Lung (tissue), 12 donors: Measurements from ENCODE around the gene NMB. TPM values are rescaled to one million over a fixed set of nuclear protein-coding genes. Genes with fewer than 3 reads are reported as not detected.
"Not testable (repeated sequence)": the region's sequence is repeated elsewhere in the genome, so short reads cannot be mapped to it uniquely, and the experiment has no call there.

Experiments
- ATAC-seq: fragments of 200-7000 bp; cut with Tn5 transposase; one replicate; pipeline ENCODE4 v1.9.1; 2020; ENCODE audit warnings: moderate number of reproducible peaks; ENCODE audit not compliant: insufficient read depth, low FRiP score
- DNase-seq, 3 donors: peaks; one replicate each; pipeline ENCODE4 v3.0.0-alpha.2; 2013 to 2017
- H3K27ac ChIP-seq, 2 donors: one replicate each; pipeline ENCODE4 v1.5.1; 2013; ENCODE audit warnings: mild to moderate bottlenecking in 2 of 2, moderate library complexity in 2 of 2, control low read depth in 1 of 2, inconsistent platforms in 1 of 2, low read depth in 1 of 2, low read length in 1 of 2
- H3K27me3 ChIP-seq, 3 donors: one replicate each; pipeline ENCODE4 v1.5.1; 2013; ENCODE audit warnings: low read length in 2 of 3; ENCODE audit not compliant: control insufficient read depth in 3 of 3, insufficient read depth in 3 of 3
- H3K36me3 ChIP-seq, 4 donors: one replicate each; pipeline ENCODE4 v1.5.1; 2013; ENCODE audit warnings: low read length in 4 of 4, mild to moderate bottlenecking in 1 of 4, moderate library complexity in 1 of 4; ENCODE audit not compliant: control insufficient read depth in 4 of 4, insufficient read depth in 4 of 4
- H3K4me1 ChIP-seq, 5 donors: one replicate each; pipeline ENCODE4 v1.5.1; 2013; ENCODE audit warnings: low read length in 5 of 5, mild to moderate bottlenecking in 2 of 5, moderate library complexity in 1 of 5; ENCODE audit not compliant: control insufficient read depth in 5 of 5, insufficient read depth in 5 of 5
- H3K4me3 ChIP-seq: one replicate; pipeline ENCODE4 v1.5.1; 2013; ENCODE audit warnings: mild to moderate bottlenecking, control low read depth, moderate library complexity
- H3K9ac ChIP-seq, 2 donors: one replicate each; pipeline ENCODE4 v1.5.1; 2013; ENCODE audit warnings: low read length in 2 of 2, control low read depth in 1 of 2; ENCODE audit not compliant: insufficient read depth in 1 of 2
- H3K9me3 ChIP-seq, 4 donors: one replicate each; pipeline ENCODE4 v1.5.1; 2013; ENCODE audit warnings: low read length in 3 of 4, mild to moderate bottlenecking in 1 of 4, moderate library complexity in 1 of 4; ENCODE audit not compliant: control insufficient read depth in 4 of 4, insufficient read depth in 3 of 4
- WGBS, 2 donors: extraction: QIAGEN DNeasy Blood & Tissue Kit; methylation state at CpG; one replicate each; pipeline ENCODE4 v1.1.7; 2013; 5-methylcytosine and 5-hydroxymethylcytosine counted together
- polyA plus RNA-seq, 2 donors: library from polyadenylated mRNA; stranded (reverse); fragments of 200-250 nt; gene quantifications; one replicate each; pipeline ENCODE4 v1.2.1, GENCODE V29; 2013
- total RNA-seq, 2 donors: library from RNA; depleted of rRNA in 1 of 2; stranded (reverse); fragments of >200 nt in 1 of 2; gene quantifications; one replicate each; pipeline ENCODE4 v1.2.1, GENCODE V29; 2014 to 2021
- TF ChIP-seq, protein P1 (sequence below): IDR thresholded peaks from 2 replicates; pipeline ENCODE4 v1.5.1; 2012; ENCODE audit warnings: mild to moderate bottlenecking; ENCODE audit errors: control extremely low read depth, extremely low read depth
- donor health status: control.
- donor health status: control.
- donor health status: Bipolar disorder and iron deficiency.
- donor health status: healthy.
- donor health status: DM: yes; HTN: yes; CAD: no.

NMB gene
- total and polyA plus RNA-seq, 4 donors, result 2.6 to 9.3 (median 5.6) TPM

DNA sequence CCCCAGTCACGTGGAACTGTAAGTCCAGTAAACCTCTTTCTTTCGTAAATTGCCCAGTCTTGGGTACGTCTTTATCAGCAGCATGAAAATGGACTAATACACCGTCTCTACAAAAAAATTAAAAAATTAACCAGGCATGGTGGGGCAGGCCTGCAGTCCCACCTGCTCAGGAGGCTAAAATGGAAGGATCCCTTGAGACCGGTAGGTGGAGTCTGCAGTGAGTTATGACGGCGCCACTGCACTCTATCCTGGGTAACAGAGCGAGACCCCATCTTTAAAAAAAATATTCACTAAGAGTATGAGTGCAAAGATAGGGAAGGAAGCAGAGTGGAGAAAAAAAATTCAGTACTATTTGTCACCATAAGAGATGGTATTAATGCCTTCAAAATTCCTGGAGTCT lies 32.3 kb upstream of the NMB start:
- H3K9me3 ChIP-seq, result no peaks in the 10 kb centered on the region
- DNase-seq, result no peak
- H3K9ac ChIP-seq, result no peak overlapping the region
- TF ChIP-seq, protein P1, sequence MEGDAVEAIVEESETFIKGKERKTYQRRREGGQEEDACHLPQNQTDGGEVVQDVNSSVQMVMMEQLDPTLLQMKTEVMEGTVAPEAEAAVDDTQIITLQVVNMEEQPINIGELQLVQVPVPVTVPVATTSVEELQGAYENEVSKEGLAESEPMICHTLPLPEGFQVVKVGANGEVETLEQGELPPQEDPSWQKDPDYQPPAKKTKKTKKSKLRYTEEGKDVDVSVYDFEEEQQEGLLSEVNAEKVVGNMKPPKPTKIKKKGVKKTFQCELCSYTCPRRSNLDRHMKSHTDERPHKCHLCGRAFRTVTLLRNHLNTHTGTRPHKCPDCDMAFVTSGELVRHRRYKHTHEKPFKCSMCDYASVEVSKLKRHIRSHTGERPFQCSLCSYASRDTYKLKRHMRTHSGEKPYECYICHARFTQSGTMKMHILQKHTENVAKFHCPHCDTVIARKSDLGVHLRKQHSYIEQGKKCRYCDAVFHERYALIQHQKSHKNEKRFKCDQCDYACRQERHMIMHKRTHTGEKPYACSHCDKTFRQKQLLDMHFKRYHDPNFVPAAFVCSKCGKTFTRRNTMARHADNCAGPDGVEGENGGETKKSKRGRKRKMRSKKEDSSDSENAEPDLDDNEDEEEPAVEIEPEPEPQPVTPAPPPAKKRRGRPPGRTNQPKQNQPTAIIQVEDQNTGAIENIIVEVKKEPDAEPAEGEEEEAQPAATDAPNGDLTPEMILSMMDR, result no peak
- H3K4me3 ChIP-seq, result no peak overlapping the region
- peaks cover 9 to 17% (median 11%) of the 10 kb centered on the region in 4 donors for H3K36me3 ChIP-seq
- no peaks in the 10 kb centered on the region for H3K27me3 ChIP-seq
- H3K4me1 ChIP-seq, result peaks cover 0 to 2% (median 0%) of the 10 kb centered on the region in 5 donors
- ATAC-seq, result no peak
- H3K27ac ChIP-seq, result no peak overlapping the region
- WGBS, 2 donors, result 96 to 98% methylated on average over 8 of the region's 8 CpGs

DNA sequence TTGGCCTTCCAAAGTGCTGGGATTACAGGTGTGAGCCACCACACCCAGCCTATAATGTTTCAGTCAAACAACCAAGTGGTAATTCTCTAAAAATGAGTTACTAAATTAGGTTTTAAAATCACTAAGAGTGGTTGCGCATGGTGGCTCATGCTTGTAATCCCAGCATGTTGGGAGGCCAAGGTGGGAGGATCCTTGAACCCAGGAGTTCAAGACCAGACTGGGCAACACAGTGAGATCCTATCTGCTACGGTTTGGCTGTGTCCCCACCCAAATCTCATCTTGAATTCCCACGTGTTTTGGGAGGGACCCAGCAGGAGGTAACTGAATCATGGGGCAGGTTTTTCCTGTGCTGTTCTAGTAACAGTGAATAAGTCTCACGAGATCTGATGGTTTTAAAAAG lies 31.9 kb upstream of the NMB start:
- Histone ChIP-seq H3K36me3 (peaks cover 9 to 18% (median 11%) of the 10 kb centered on the region in 4 donors), H3K4me3 (no peak overlapping the region), H3K27me3 (no peaks in the 10 kb centered on the region), H3K27ac (no peak overlapping the region), H3K4me1 (peaks cover 0 to 3% (median 0%) of the 10 kb centered on the region in 5 donors), H3K9ac (no peak overlapping the region), H3K9me3 (no peaks in the 10 kb centered on the region)
- TF ChIP-seq, protein P1, result no peak
- DNase-seq (no peak), ATAC-seq (no peak)
- WGBS, 2 donors, result 96 to 98% methylated on average over 4 of the region's 4 CpGs

DNA sequence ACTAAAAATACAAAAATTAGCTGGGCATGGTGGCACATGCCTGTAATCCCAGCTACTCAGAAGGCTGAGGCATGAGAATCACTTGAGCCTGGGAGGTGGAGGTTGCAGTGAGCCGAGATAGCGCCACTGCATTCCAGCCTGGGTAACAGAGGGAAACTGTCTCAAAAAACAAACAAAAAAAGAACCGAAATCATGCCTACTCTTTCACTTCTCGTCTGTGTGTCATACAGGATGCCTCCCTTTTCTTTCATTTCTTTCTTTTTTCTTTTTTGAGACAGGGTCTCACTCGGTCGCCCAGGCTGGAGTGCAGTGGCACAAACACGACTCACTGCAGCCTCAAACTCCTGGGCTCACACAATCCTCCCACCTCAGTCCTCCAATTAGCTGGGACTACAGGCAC lies 28.4 kb upstream of the NMB start:
- not testable (repeated sequence) for H3K9me3 ChIP-seq, H3K4me1 ChIP-seq, DNase-seq, ATAC-seq, H3K27ac ChIP-seq, H3K9ac ChIP-seq, H3K4me3 ChIP-seq, H3K27me3 ChIP-seq
- 87 to 89% methylated on average over 7 of the region's 7 CpGs for WGBS, 2 donors
- H3K36me3 ChIP-seq, result peaks cover 9 to 19% (median 13%) of the 10 kb centered on the region in 4 donors

DNA sequence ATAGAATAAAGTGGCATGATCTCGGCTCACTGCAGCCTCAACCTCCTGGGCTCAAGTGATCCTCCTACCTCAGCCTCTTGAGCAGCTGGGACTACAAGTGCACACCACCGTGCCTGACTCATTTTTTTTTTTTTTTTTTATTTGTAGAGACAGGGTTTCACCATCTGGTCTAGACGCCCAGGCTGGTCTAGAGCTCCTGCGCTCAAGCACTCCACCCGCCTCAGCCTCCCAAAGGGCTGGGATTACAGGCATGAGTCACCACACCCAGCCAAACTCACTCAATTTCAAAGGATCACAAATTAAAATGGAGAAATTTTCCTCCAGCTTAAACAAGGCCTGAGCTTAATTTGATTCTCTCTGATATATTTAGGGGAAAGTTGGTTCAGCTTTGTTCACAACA lies 27.3 kb upstream of the NMB start:
- DNase-seq (no peak), ATAC-seq (no peak)
- no peak overlapping the region for H3K9ac ChIP-seq
- no peaks in the 10 kb centered on the region for H3K9me3 ChIP-seq
- H3K27me3 ChIP-seq, result no peaks in the 10 kb centered on the region
- H3K36me3 ChIP-seq, result peaks cover 2 to 17% (median 14%) of the 10 kb centered on the region in 4 donors
- no peak overlapping the region for H3K4me3 ChIP-seq
- no peak overlapping the region for H3K27ac ChIP-seq
- 72 to 79% methylated on average over 5 of the region's 5 CpGs for WGBS, 2 donors
- TF ChIP-seq, protein P1, result no peak
- peaks cover 0 to 4% (median 0%) of the 10 kb centered on the region in 5 donors for H3K4me1 ChIP-seq
